Adipose tissue (tissue), 3 donors: ENCODE results near the gene ZHX3. TPM values are rescaled to one million over a fixed set of nuclear protein-coding genes. Genes with fewer than 3 reads are reported as not detected.

Experiments used
- H3K27ac ChIP-seq: one replicate; pipeline ENCODE4 v1.5.1; 2013; ENCODE audit warnings: low read depth, low read length
- WGBS, 3 donors: extraction: QIAGEN DNeasy Blood & Tissue Kit; methylation state at CpG; one replicate each; pipeline ENCODE4 v1.1.7; 2013; 5-methylcytosine and 5-hydroxymethylcytosine counted together
- polyA plus RNA-seq, 3 donors: library from polyadenylated mRNA; stranded (reverse); fragments of 200-250 nt; gene quantifications; one replicate each; pipeline ENCODE4 v1.2.3, GENCODE V29; 2013
- donor health status: healthy with polysubstance abuse.
- donor health status: Bipolar disorder and iron deficiency.
- donor health status: healthy.

The ZHX3 gene
- polyA plus RNA-seq, 3 donors: 4.5 to 25.0 (median 12.8) TPM

GRCh38 chr20:41274152-41274551 is 43.4 kb downstream of the ZHX3 start:
- 44 to 60% (median 57%) methylated on average over 5 of the region's 5 CpGs for WGBS, 3 donors
- no peak overlapping the region for H3K27ac ChIP-seq

DNA sequence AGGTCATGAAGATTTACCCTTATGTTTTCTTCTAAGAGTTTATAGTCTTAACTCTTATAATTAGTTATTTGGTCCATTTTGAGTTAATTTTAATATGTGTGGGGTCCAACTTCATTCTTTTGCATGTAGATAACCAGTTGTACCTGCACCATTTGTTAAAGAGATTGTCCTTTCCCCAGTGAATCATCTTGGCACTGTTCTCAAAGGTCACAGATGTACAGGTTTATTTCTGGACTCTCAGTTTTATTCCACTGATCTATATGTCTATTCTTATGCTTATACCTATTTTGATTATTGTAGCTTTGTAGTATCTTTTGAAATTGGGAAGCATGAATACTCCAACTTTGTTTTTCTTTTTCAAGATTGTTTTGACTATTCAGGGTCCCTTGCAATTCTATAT is 44.1 kb downstream of the ZHX3 start:
- no peak overlapping the region for H3K27ac ChIP-seq

- WGBS, 3 donors: 91 to 97% (median 92%) methylated on average over 1 of the region's 1 CpG
- H3K27ac ChIP-seq: no peak overlapping the region
These were observed 45.2 kb downstream of the ZHX3 start for GRCh38 chr20:41272339-41272738.

GRCh38 chr20:41268917-41269652 is 48.4 kb downstream of the ZHX3 start:
- WGBS, 3 donors: 82 to 86% (median 83%) methylated on average over 4 of the region's 4 CpGs
- no peak overlapping the region for H3K27ac ChIP-seq

- H3K27ac ChIP-seq: no peak overlapping the region
- 92 to 98% (median 93%) methylated on average over 1 of the region's 1 CpG for WGBS, 3 donors
These were observed 49.1 kb downstream of the ZHX3 start for GRCh38 chr20:41268402-41268801.

DNA sequence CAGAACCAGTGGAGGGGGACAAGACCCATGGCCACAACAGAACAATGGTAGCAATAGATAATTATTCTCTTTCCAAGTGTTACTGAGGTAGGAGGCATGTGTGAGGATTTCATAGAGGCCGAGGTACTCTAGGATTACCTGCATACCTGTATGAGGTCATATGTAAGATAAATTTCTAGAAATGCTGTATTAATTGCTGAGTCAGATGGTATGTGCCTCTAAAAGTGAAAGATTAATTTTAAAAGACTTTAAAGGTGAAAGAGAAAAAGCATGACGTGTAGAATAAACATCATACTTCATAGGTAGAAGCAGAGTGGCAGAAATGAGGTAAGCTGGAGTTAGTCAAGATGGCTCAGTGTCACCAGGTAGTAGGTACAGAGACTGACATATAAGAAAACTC is 51.6 kb downstream of the ZHX3 start:
- H3K27ac ChIP-seq: no peak overlapping the region
- WGBS, 3 donors: 79 to 97% (median 93%) methylated on average over 2 of the region's 2 CpGs

- H3K27ac ChIP-seq: no peak overlapping the region
- WGBS, 3 donors: 96 to 99% (median 96%) methylated on average over 2 of the region's 2 CpGs
These were observed 52.7 kb downstream of the ZHX3 start for GRCh38 chr20:41264819-41265218.

GRCh38 chr20:41261790-41262717 is 55.5 kb downstream of the ZHX3 start:
- 68 to 85% (median 83%) methylated on average over 2 of the region's 2 CpGs for WGBS, 3 donors
- H3K27ac ChIP-seq: no peak overlapping the region

- no peak overlapping the region for H3K27ac ChIP-seq
These were observed 56.3 kb downstream of the ZHX3 start for GRCh38 chr20:41261260-41261659.

DNA sequence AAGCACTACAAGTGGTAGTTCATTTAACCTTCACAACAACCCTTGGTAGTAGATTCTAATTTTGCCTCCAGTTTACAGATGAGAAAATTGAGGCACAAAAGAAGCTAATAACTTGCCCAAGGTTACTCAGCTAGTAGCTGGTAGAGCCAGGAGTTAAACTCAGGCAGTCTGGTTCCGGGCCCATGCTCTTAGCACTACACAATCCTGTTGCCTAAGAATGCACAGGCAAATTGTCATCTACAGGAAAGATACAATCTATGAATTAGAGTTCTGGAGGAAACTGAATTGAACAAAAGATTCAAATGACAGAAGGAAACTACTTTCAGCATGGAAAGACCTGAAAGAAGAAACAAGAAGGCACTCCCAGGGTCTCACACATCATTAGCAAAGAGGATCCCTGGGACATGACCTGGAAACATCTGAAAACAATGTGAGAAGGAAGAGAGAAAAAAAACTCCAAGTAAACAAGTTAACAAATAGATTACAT is 56.8 kb downstream of the ZHX3 start:
- no peak overlapping the region for H3K27ac ChIP-seq
- WGBS, 3 donors: 68 to 100% (median 84%) methylated on average over 1 of the region's 1 CpG

DNA sequence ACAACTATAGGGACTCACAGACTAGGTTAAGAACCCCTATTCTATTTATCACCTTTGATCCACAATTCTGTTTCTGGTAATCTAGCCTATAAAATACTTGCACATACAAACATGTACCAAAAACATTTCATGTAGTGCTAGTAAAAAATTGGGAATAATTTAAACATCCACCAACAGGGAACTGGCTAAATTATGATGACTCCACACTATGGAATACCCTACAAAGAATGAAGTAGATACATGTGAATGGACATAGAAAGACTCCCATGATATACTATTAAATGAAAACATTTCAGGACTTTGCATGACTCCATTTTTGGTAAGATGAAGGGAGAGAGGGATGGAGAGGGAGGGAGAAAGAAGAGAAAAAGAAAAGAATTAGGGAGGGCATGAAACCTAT is 58.2 kb downstream of the ZHX3 start:
- no peak overlapping the region for H3K27ac ChIP-seq

DNA sequence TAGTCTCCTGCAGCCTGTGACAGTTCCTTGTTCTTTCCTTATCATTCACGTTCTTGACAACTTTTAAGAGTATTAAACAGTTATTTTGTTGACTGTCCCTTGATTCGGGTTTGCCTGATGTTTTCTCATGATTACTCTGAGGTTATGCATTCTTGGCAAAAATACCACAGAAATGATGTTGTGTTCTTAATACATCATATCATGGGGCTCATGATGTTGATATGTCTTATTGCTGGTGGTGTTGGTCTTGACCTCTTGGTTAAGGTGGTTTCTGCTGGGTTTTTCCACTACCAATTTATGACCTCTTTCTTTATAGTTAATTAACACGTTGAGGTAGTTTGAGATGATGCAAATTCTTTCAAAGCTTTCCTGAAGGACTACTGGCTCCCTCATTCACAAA is 59.1 kb downstream of the ZHX3 start:
- 83 to 90% (median 90%) methylated on average over 3 of the region's 3 CpGs for WGBS, 3 donors

GRCh38 chr20:41256516-41256915 is 61.0 kb downstream of the ZHX3 start:
- WGBS, 3 donors: 93 to 96% (median 94%) methylated on average over 5 of the region's 5 CpGs

More for the DNA sequence above, 59.1 kb downstream of the ZHX3 start:
- no peak overlapping the region for H3K27ac ChIP-seq

DNA sequence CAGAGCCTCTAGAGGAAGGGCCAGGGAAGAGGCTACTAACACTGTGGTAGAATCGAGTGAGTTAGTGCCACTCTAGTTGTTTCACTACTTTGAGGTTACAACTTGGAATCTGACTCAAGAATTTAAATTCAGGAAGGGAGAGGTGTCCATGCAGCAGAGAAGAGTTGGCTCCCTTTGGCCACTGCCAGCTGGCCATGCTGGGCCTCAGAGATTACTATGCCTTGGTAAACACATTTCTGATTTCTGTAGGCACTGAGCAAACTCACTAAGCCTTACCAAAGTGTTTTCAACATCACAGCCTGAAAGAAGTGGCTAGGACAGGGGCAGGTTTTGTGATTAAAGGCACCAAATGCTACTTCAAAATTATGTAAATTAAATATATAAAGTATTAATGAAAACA is 61.9 kb downstream of the ZHX3 start:
- H3K27ac ChIP-seq: no peak overlapping the region
- WGBS, 3 donors: 86 to 100% (median 100%) methylated on average over 1 of the region's 1 CpG

More at GRCh38 chr20:41256516-41256915, 61.0 kb downstream of the ZHX3 start:
- H3K27ac ChIP-seq: no peak overlapping the region

GRCh38 chr20:41249411-41250281 is 67.9 kb downstream of the ZHX3 start:
- H3K27ac ChIP-seq: peak overlapping the region; percentile 84
- 42 to 61% (median 44%) methylated on average over 9 of the region's 9 CpGs for WGBS, 3 donors

GRCh38 chr20:41248368-41249024 is 69.0 kb downstream of the ZHX3 start:
- WGBS, 3 donors: 34 to 66% (median 35%) methylated on average over 4 of the region's 4 CpGs
- peak overlapping the region; percentile 90 for H3K27ac ChIP-seq

- WGBS, 3 donors: 67 to 77% (median 72%) methylated on average over 7 of the region's 7 CpGs
- peak overlapping the region; percentile 90 for H3K27ac ChIP-seq
These were observed 69.8 kb downstream of the ZHX3 start for GRCh38 chr20:41247523-41248367.
